GM06990 (cell line): ENCODE measurements around the gene ZNF771.

Source experiments
- DNase-seq: peaks from one replicate; pipeline ENCODE4 v3.0.0-alpha.2; 2011; ENCODE audit not compliant: insufficient read length; ENCODE audit errors: extremely low read depth
- H3K27me3 ChIP-seq: replicated peaks from 2 replicates; pipeline ENCODE4 v1.6.0; 2011; ENCODE audit warnings: low read length; ENCODE audit not compliant: control insufficient read depth, insufficient read depth
- H3K36me3 ChIP-seq: 2 replicates; pipeline ENCODE4 v1.5.1; 2011; ENCODE audit warnings: low read length; ENCODE audit not compliant: control insufficient read depth, insufficient read depth
- H3K4me3 ChIP-seq: replicated peaks from 2 replicates; pipeline ENCODE4 v1.5.1; 2011; ENCODE audit warnings: low read depth, mild to moderate bottlenecking, control low read depth, low read length
- TF ChIP-seq, protein P1 (sequence below): IDR thresholded peaks from 2 replicates; pipeline ENCODE4 v1.5.1; 2011; ENCODE audit warnings: low read length, control low read depth, mild to moderate bottlenecking, inconsistent platforms; ENCODE audit not compliant: insufficient read depth, poor library complexity, severe bottlenecking

ZNF771 gene

DNA sequence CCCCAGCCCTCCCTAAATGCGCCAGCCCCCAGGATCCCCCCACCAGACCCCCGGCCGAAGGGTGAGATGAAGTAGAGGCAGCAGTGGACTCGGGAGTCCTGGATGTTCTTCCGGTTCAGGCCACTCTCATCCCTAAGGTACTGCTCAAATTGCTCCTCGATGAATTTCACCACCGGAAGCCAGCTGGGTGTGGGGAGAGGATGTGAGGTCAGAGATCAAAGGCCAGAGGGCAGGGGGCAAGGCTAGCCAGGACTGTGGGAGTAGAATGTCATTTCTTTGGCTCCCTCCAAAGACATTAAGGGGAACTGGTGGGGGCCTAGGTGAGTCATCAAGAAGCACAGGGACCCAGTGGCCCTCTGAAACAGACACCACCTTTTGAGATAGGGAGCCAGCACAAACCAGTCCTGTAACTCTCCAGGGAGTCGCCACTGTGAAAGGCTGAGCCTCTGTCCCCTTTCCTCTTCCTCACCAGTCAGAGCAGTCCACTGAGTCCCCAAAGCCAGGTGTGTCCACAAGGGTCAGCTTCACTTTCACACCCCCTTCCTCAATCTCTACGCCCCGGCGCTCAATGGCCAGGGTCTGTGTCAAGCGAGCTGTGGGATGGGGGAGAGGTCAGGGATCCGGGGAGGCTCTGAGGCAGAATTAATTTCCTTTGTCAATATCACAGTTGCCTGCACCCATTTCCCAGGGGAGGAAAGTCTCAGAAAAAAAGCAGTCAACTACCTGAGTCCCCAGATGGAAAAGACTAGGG is 25.9 kb upstream of the ZNF771 start:
- peak overlapping the region; percentile 83 for H3K4me3 ChIP-seq
- TF ChIP-seq, protein P1, sequence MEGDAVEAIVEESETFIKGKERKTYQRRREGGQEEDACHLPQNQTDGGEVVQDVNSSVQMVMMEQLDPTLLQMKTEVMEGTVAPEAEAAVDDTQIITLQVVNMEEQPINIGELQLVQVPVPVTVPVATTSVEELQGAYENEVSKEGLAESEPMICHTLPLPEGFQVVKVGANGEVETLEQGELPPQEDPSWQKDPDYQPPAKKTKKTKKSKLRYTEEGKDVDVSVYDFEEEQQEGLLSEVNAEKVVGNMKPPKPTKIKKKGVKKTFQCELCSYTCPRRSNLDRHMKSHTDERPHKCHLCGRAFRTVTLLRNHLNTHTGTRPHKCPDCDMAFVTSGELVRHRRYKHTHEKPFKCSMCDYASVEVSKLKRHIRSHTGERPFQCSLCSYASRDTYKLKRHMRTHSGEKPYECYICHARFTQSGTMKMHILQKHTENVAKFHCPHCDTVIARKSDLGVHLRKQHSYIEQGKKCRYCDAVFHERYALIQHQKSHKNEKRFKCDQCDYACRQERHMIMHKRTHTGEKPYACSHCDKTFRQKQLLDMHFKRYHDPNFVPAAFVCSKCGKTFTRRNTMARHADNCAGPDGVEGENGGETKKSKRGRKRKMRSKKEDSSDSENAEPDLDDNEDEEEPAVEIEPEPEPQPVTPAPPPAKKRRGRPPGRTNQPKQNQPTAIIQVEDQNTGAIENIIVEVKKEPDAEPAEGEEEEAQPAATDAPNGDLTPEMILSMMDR, result no peak

DNA sequence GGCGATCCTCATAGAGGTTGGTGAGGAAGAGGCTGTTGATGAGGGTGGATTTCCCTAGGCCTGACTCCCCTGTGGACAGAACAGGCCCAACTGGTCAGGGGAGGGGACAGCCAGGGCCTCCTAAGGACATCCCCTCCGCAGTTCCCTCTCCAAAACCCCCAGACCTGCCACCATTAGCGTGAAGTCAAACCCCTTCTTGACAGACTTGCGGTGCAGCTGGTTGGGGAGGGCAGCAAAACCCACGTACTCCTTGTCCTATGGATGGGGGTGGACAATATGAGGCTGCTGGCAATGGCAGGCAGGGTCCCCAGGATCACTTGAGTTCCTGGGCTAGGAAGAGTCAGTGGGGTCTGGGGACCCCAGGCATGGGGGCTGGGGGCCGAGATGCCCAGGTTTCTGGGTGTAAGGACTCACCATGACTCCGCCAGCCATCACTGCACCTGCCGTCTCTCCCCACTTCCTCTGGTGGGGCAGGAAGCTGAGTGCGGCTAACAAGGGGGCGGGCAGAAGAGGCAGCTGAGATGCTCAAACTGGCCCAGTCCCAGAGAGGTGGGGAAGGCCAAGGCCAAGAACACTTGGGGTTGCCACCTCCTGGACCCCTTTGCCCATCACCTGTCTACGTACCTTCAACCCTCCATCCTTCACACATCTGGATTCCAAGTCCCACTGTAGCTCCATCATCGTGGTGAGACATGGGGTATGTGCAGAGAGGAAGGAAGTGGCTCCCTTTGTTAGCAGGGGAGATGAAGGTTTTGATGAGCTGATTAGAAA is 25.1 kb upstream of the ZNF771 start, which contains the start of gene SEPTIN1:
SEPTIN1 (minus strand) TSS at position 451 of the 771 bp plus-strand sequence; CDS start at position 432, 19 bp downstream.
- no peaks in the 10 kb centered on the region for H3K27me3 ChIP-seq
- peak within 1 kb of the TSS; percentile 83 for H3K4me3 ChIP-seq
- TF ChIP-seq, protein P1, result no peak
- peaks cover 6% of the 10 kb centered on the region for H3K36me3 ChIP-seq
- peak; percentile 79 for DNase-seq

More for the DNA sequence above, 25.9 kb upstream of the ZNF771 start:
- DNase-seq, result no peak
- Histone ChIP-seq H3K27me3 (no peaks in the 10 kb centered on the region), H3K36me3 (peaks cover 6% of the 10 kb centered on the region)

DNA sequence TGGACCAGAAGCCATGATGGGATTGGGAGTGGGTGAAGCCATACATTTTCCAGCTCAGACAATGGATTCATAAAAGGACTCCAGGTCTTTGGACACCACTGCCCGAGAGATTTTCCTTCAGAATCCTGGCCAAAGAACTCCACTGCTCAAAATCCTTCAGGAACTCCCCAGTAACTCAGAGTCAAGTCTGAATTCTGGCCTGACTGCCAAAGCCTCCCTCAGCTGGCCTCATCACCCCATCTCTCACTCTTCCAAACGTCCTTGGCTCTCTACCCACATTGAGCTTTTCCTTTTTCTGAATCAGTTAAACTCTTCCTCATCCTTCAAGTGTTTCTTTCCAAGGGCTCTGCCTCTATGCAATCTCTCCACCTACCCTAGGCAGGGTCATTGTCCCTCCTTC is 23.9 kb upstream of the ZNF771 start:
- DNase-seq, result no peak
- TF ChIP-seq, protein P1, result no peak
- H3K4me3 ChIP-seq, result no peak overlapping the region
- peaks cover 6% of the 10 kb centered on the region for H3K36me3 ChIP-seq
- H3K27me3 ChIP-seq, result no peaks in the 10 kb centered on the region

DNA sequence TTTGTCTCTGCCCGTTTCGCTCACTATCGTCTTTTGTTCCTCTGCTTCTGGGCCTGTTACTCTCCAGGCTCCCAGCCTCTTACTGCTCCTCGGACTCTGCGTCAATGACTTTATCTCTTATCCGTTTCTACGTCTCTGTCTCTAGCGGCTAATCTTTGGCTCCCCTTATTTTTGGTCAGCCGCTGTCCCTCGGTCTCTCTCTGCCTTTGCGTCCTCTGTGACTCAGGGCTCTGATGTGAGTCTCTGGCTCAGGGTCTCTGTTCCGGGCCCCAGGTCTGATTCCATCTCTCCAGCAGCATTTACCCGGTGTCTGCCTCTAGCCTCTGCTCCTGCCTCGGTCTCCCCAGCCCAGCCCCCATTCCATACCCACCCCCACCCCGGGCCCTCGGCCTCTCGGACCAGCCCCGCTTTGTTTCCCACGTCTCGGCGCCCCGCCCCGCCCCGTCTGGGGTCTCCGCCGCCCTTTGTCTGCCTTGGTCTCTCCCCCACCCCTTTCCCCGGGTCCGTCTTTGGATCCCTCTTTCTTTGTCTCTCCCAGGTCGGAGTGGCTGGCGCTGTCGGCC is 12.7 kb upstream of the ZNF771 start:
- Histone ChIP-seq H3K27me3 (no peaks in the 10 kb centered on the region), H3K4me3 (peak overlapping the region; percentile 83), H3K36me3 (peaks cover 4% of the 10 kb centered on the region)
- DNase-seq, result no peak
- TF ChIP-seq, protein P1, result no peak

DNA sequence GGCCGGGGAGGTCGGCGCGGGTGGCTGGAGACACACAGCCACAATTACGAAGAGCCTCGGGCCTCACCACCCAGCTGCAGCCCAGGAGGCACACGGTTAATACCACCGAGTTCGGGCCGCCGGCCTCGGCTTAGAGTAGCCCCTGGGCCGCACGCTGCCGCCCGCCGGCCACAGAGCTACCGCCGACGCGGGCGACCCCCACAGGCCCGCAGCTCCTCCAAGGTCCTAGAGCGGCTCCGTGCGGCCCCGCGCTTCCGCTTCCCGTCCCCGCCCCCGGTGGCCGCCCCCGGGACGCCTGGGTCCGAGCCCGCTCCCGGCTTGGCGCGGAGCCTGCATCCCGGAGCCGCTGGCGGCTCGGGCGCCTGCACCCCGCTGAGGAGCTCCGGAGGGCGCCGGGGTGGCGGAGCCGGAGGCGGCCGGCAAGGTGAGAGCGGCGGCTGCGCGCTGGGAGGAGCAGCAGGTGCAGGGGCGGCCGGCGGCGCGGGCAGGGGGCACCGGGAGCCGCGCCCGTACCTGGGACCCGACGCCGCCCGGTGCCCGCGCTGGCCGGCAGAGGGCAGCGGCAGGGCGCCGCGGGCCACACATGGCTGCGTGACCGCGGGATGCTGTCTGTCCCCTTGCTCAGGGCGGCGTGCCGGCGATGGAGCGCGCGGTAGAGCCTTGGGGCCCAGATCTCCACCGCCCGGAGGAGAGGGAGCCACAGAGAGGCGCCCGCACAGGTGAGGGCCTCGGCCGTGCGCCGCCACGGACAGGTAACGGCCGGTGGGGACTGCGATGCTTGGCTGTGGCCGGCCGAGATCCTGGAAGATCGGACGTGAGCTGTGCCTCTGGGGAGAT is 12.0 kb upstream of the ZNF771 start, which contains the start of gene ZNF48:
ZNF48 (plus strand) TSS at position 266 of the 837 bp plus-strand sequence; CDS start at position 641, 375 bp downstream.
- DNase-seq, result peak; percentile 81
- TF ChIP-seq, protein P1, result no peak
- no peaks in the 10 kb centered on the region for H3K27me3 ChIP-seq
- peak within 1 kb of the TSS; percentile 83 for H3K4me3 ChIP-seq
- H3K36me3 ChIP-seq, result peaks cover 4% of the 10 kb centered on the region
